ENCODE results near the gene ELAVL1.
A peak's percentile ranks its signal among the peaks of the same experiment; 100 is the strongest.
"Not testable (repeated sequence)": the region's sequence is repeated elsewhere in the genome, so short reads cannot be mapped to it uniquely, and the experiment has no call there.

Gene ELAVL1

GRCh38 chr19:8005534-8006256, at the start of gene ELAVL1:
TSS of gene ELAVL1 (minus strand) at chr19:8005641. CDS start at chr19:7991815, 13,826 bp downstream.
- peak; percentile 81 for DNase-seq (ENCODE audit: low read depth)

GRCh38 chr19:8054169-8054568, 48.7 kb upstream of the ELAVL1 start:
- DNase-seq (ENCODE audit: low read depth): no peak

GRCh38 chr19:8052464-8052859, 47.0 kb upstream of the ELAVL1 start, which contains the start of gene CCL25:
TSS of gene CCL25 (plus strand) at chr19:8052760. CDS start at chr19:8053050, 290 bp downstream.
- no peak for DNase-seq (ENCODE audit: low read depth)

- peak; percentile 63 for DNase-seq (ENCODE audit: low read depth)
These were observed 45.0 kb upstream of the ELAVL1 start for GRCh38 chr19:8050274-8051096.

- DNase-seq (ENCODE audit: low read depth): no peak
These were observed 41.2 kb upstream of the ELAVL1 start for GRCh38 chr19:8046569-8047165.

- DNase-seq (ENCODE audit: low read depth): no peak
These were observed 40.6 kb upstream of the ELAVL1 start for GRCh38 chr19:8045872-8046568.

- no peak for DNase-seq (ENCODE audit: low read depth)
These were observed 38.6 kb upstream of the ELAVL1 start for GRCh38 chr19:8044018-8044417.

- DNase-seq (ENCODE audit: low read depth): no peak
These were observed 37.5 kb upstream of the ELAVL1 start for GRCh38 chr19:8042900-8043299.

- no peak for DNase-seq (ENCODE audit: low read depth)
These were observed 36.1 kb upstream of the ELAVL1 start for GRCh38 chr19:8041531-8041931.

GRCh38 chr19:8039231-8039630, 33.8 kb upstream of the ELAVL1 start:
- DNase-seq (ENCODE audit: low read depth): no peak

GRCh38 chr19:8038815-8039214, 33.4 kb upstream of the ELAVL1 start:
- DNase-seq (ENCODE audit: low read depth): no peak

- DNase-seq (ENCODE audit: low read depth): no peak
These were observed 31.1 kb upstream of the ELAVL1 start for GRCh38 chr19:8036434-8037099.

- no peak for DNase-seq (ENCODE audit: low read depth)
These were observed 28.7 kb upstream of the ELAVL1 start for GRCh38 chr19:8034178-8034525.

- peak; percentile 11 for DNase-seq (ENCODE audit: low read depth)
These were observed 28.1 kb upstream of the ELAVL1 start for GRCh38 chr19:8033287-8034177.

GRCh38 chr19:8030960-8031359, 25.5 kb upstream of the ELAVL1 start:
- no peak for DNase-seq (ENCODE audit: low read depth)

GRCh38 chr19:8028951-8029491, 23.6 kb upstream of the ELAVL1 start:
- peak; percentile 15 for DNase-seq (ENCODE audit: low read depth)

GRCh38 chr19:8025316-8025715, 19.9 kb upstream of the ELAVL1 start:
- no peak for DNase-seq (ENCODE audit: low read depth)

- DNase-seq (ENCODE audit: low read depth): not testable (repeated sequence)
These were observed 18.8 kb upstream of the ELAVL1 start for GRCh38 chr19:8024256-8024655.

- no peak for DNase-seq (ENCODE audit: low read depth)
These were observed 17.9 kb upstream of the ELAVL1 start for GRCh38 chr19:8023371-8023770.

- no peak for DNase-seq (ENCODE audit: low read depth)
These were observed 16.8 kb upstream of the ELAVL1 start for GRCh38 chr19:8022275-8022674.

Measured in amniotic epithelial cell (primary cell).